G401.6 (cell line): ENCODE data around the gene GFI1B.
"Not testable (repeated sequence)": the region's sequence is repeated elsewhere in the genome, so short reads cannot be mapped to it uniquely, and the experiment has no call there.

Source experiments
- FAIRE-seq: peaks from 2 replicates; lab custom pipeline; 2012; peaks lifted over from hg19 to GRCh38; lab: Jason Lieb, UNC

Gene GFI1B

GRCh38 chr9:132991351-132992300 lies 13.1 kb downstream of the GFI1B start:
- no peak for FAIRE-seq

DNA sequence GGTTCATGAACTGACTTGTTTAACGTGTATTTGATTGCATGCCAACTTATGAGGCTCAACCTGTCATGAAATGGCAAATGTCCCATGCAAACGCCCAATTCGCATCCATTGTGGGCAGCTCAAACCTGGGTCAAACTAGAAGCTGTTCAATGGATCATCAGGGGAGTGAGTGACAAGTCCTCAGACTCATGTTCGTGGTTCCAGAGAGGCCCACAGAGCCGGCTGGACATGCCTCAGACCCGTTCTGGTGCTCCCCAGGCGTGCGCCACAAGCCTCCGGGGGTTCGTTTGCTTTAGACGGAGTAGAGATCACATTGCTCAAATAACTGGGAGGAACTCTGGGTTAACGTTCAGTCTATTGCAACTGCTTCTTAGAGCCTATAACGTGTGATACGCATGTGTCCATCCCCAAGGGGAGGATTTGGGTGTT lies 15.0 kb downstream of the GFI1B start:
- FAIRE-seq: no peak

GRCh38 chr9:132994410-132995120 lies 16.1 kb downstream of the GFI1B start:
- FAIRE-seq: no peak

DNA sequence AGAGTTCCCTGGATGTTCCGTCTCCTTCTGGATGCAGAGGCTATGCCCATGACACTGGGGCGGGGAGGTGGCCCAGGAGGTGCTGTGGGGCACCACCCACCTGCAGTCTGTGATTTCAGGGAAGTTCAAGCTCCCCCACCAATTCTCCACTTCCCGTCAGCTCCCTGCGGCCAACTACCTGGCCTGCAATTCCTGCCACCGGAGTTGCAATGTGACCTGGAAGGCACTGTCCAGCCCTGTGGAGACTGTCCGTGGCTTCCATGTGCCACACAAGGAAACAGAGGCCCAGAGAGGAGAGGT lies 16.6 kb downstream of the GFI1B start:
- no peak for FAIRE-seq

GRCh38 chr9:132995879-132996278 lies 17.4 kb downstream of the GFI1B start:
- FAIRE-seq: no peak

DNA sequence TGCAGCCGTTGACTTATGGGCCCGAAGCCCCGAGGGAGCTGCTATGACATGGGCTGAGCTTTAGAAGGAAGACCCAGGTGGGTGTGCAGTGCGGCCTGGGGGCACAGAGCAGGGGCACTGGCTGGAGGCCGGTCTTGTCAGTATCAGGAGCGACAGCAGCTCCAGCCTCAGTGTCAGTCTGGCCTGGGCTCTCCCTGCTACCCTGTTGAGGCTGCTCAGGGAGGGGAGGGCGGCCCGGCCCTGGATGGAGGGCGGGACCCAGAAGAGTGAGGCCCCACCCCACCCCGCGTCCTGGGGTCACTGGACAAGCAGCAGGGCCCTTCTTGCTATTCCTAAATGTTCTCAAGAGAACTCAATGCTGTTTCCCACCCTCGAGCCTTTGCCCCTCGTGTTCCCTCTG lies 18.0 kb downstream of the GFI1B start:
- FAIRE-seq: no peak

GRCh38 chr9:132997591-132997990 lies 19.1 kb downstream of the GFI1B start:
- no peak for FAIRE-seq

DNA sequence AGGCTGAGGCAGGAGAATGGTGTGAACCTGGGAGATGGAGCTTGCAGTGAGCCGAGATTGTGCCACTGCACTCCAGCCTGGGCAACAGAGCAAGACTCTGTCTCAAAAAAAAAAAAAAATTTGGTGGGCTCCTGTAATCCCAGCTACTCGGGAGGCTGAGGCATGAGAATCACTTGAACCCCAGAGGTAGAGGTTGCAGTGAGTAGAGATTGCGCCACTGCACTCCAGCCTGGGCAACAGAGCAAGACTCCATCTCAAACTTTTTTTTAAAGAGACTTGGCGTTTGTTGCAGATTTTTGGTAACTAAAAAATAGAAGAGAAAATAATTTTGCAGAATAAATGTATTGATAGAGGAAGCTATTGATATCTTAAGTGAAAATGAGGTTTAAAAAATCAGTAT lies 19.7 kb downstream of the GFI1B start:
- FAIRE-seq: not testable (repeated sequence)

DNA sequence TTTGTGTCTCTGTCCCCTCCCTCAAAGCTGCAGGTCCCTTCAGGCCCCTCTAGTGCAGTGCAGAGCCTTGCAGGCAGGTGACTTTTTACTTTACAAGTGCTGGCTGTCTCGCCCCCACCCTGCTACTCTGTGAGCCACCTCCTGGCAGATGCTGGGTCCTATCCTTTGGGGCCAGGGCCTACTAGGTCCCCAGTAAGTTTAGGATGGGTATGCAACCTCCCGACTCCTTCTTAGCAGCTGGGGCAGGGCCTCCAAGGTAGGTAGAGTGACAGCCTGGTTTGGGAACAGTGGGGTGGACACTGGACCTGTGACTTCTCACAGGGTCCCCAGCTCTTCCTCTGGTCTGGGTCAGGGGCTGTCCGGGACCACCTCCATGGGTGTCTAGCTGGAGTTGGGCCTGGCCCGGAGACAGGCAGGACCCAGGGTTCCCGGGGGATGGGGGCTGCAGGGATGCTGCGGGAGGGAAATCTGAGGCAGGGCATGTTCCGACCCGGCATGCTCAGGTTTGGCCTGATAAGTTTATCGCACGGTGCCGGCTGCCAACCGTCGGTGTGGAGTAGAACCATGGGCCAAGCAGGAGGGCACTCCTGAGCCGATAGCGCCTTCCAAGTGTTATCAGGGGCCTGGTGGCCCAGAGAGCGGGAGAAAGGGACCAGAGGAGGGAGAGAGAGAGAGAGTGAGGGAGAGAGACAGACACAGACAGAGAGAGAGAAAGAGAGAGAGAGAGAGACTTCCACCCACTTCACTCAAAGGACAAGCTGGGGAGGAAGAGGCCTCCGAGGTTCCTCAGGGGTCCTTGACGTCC lies 20.5 kb downstream of the GFI1B start:
- no peak for FAIRE-seq

- no peak for FAIRE-seq
Observed at GRCh38 chr9:133002147-133003070, 23.9 kb downstream of the GFI1B start.

GRCh38 chr9:133003071-133003461 lies 24.6 kb downstream of the GFI1B start:
- FAIRE-seq: no peak

- FAIRE-seq: no peak
Observed at GRCh38 chr9:133003671-133004090, 25.2 kb downstream of the GFI1B start.

GRCh38 chr9:133004091-133004998 lies 25.9 kb downstream of the GFI1B start:
- FAIRE-seq: no peak

GRCh38 chr9:133004999-133005760 lies 26.7 kb downstream of the GFI1B start:
- FAIRE-seq: no peak

DNA sequence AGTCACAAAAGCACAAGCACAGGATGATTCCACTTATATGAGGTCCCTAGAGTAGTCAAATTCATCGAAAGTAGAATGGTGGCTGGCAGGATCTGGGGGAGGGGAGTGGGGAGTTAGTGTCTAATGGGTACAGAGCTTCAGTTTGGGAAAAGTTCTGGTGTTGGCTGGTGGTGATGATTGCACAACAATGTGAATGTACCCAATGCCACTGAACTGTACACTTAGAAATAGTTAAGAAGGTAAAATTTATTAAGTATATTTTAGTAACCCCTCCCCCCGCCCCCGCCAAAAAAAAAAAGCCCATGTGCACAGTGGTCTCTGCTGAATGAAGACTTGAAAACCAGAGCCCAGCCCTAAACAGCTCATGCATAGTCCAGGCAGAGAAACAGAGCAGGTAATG lies 27.5 kb downstream of the GFI1B start:
- FAIRE-seq: no peak

- FAIRE-seq: no peak
Observed at GRCh38 chr9:133006731-133007352, 28.3 kb downstream of the GFI1B start.

DNA sequence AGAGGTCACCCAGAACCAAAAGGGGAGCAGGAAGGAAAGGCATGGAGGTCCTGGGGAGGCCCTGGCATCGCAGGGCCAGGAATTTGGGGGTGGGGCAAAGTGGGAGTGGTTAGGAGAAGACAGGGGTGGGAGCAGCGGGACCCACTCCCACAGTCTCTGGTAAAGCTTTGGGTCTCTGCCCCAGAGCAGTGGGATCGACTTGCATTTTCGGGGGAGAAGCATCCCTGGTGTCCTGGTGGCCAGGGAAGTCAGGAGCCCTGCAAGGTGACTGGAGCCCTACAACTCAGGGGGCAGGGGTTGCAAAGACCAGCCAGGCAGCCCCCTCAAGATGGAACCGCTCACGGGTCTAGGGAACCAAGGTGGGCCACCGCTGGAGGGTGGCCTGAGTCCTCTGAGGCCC lies 29.9 kb downstream of the GFI1B start:
- no peak for FAIRE-seq

DNA sequence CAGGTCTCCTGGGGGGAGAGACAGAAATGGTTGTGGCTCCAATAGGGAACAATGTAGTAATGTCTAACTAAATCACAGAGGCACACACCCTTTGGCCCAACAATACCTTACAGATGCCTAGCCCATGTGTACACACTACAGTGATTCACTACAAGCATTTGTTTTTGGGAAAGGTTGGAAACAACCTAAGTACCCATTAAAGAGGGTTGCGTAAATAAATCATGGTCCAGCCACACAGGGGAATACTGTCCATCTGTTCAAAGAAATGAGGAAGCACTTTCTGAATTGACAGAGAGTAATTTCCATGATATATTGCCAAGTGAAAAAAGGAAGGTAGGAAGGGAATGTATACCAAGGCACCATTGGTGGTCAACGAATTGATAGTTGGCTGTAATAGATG lies 30.3 kb downstream of the GFI1B start:
- FAIRE-seq: no peak

GRCh38 chr9:133009906-133010582 lies 31.6 kb downstream of the GFI1B start:
- no peak for FAIRE-seq
